ENCODE data around the gene C2orf74.
"Not testable (repeated sequence)": the region's sequence is repeated elsewhere in the genome, so short reads cannot be mapped to it uniquely, and the experiment has no call there.

C2orf74 gene

GRCh38 chr2:61161888-61162287 lies at the start of gene C2orf74:
Gene C2orf74, plus strand, starts transcription at chr2:61162188. Its CDS starts 327 bp downstream, at chr2:61162515.
- intact Hi-C loops (cut with DNase I) = no loop called here
- no peak for DNase-seq

GRCh38 chr2:61114147-61114546 lies 47.8 kb upstream of the C2orf74 start:
- intact Hi-C loops (cut with DNase I) = no loop called here

GRCh38 chr2:61116302-61116701 lies 45.7 kb upstream of the C2orf74 start:
- DNase-seq = no peak
- intact Hi-C loops (cut with DNase I) = no loop called here

More at GRCh38 chr2:61114147-61114546, 47.8 kb upstream of the C2orf74 start:
- DNase-seq = no peak

- intact Hi-C loops (cut with DNase I) = no loop called here
Measured at GRCh38 chr2:61117534-61117933, 44.5 kb upstream of the C2orf74 start.

GRCh38 chr2:61125123-61125710 lies 36.8 kb upstream of the C2orf74 start:
- DNase-seq = no peak
- intact Hi-C loops (cut with DNase I) = no loop called here

More at GRCh38 chr2:61117534-61117933, 44.5 kb upstream of the C2orf74 start:
- DNase-seq = no peak

GRCh38 chr2:61125798-61126197 lies 36.2 kb upstream of the C2orf74 start:
- DNase-seq = no peak
- intact Hi-C loops (cut with DNase I) = no loop called here

GRCh38 chr2:61128122-61128521 lies 33.9 kb upstream of the C2orf74 start:
- intact Hi-C loops (cut with DNase I); DNase-seq: not testable (repeated sequence)

- intact Hi-C loops (cut with DNase I) = no loop called here
- no peak for DNase-seq
Measured at GRCh38 chr2:61134141-61134540, 27.8 kb upstream of the C2orf74 start.

GRCh38 chr2:61135510-61135909 lies 26.5 kb upstream of the C2orf74 start:
- intact Hi-C loops (cut with DNase I) = loop anchor here (5.0 kb wide), 1 partner anchor 502 kb away; no protein-coding TSS in a partner anchor

GRCh38 chr2:61138859-61139258 lies 23.1 kb upstream of the C2orf74 start:
- no peak for DNase-seq
- intact Hi-C loops (cut with DNase I) = loop anchor here (5.0 kb wide), 1 partner anchor 498 kb away; no protein-coding TSS in a partner anchor

More at GRCh38 chr2:61135510-61135909, 26.5 kb upstream of the C2orf74 start:
- DNase-seq = peak in 1 of 10 donors; percentile 15

- intact Hi-C loops (cut with DNase I) = no loop called here
- DNase-seq = no peak
Measured at GRCh38 chr2:61141151-61141550, 20.8 kb upstream of the C2orf74 start.

GRCh38 chr2:61144697-61145268 lies 17.2 kb upstream of the C2orf74 start:
- peak; percentile 80 to 98 (median 88) for DNase-seq
- intact Hi-C loops (cut with DNase I) = no loop called here

GRCh38 chr2:61145990-61146389 lies 16.0 kb upstream of the C2orf74 start:
- no peak for DNase-seq
- intact Hi-C loops (cut with DNase I) = loop anchor here (2.0 kb wide), 1 partner anchor 29 kb away; no protein-coding TSS in a partner anchor

- intact Hi-C loops (cut with DNase I); DNase-seq: not testable (repeated sequence)
Measured at GRCh38 chr2:61148091-61148490, 13.9 kb upstream of the C2orf74 start.

- intact Hi-C loops (cut with DNase I) = no loop called here
Measured at GRCh38 chr2:61149074-61149473, 12.9 kb upstream of the C2orf74 start.

GRCh38 chr2:61151436-61151835 lies 10.6 kb upstream of the C2orf74 start:
- intact Hi-C loops (cut with DNase I) = no loop called here
- DNase-seq = no peak

More at GRCh38 chr2:61149074-61149473, 12.9 kb upstream of the C2orf74 start:
- no peak for DNase-seq

- intact Hi-C loops (cut with DNase I) = no loop called here
- no peak for DNase-seq
Measured at GRCh38 chr2:61157371-61158003, 4.5 kb upstream of the C2orf74 start.

- no peak for DNase-seq
Measured at GRCh38 chr2:61158356-61158955, 3.5 kb upstream of the C2orf74 start.

GRCh38 chr2:61162721-61163120 lies 733 bp downstream of the C2orf74 start:
- DNase-seq = no peak
- intact Hi-C loops (cut with DNase I) = no loop called here

More at GRCh38 chr2:61158356-61158955, 3.5 kb upstream of the C2orf74 start:
- intact Hi-C loops (cut with DNase I) = no loop called here

- DNase-seq; intact Hi-C loops (cut with DNase I): not testable (repeated sequence)
Measured at GRCh38 chr2:61165082-61165481, 3.1 kb downstream of the C2orf74 start.

- intact Hi-C loops (cut with DNase I) = no loop called here
- no peak for DNase-seq
Measured at GRCh38 chr2:61165946-61166345, 4.0 kb downstream of the C2orf74 start.
